ENCODE measurements around the gene PADI4. TPM values are rescaled to one million over a fixed set of nuclear protein-coding genes. Genes with fewer than 3 reads are reported as not detected.

The PADI4 gene
- total and polyA plus RNA-seq, 2 of the 8 experiments (the other 6 are each of a cell fraction or from before 2014, with no cell fraction given): 0.29 TPM; not detected in 1

DNA sequence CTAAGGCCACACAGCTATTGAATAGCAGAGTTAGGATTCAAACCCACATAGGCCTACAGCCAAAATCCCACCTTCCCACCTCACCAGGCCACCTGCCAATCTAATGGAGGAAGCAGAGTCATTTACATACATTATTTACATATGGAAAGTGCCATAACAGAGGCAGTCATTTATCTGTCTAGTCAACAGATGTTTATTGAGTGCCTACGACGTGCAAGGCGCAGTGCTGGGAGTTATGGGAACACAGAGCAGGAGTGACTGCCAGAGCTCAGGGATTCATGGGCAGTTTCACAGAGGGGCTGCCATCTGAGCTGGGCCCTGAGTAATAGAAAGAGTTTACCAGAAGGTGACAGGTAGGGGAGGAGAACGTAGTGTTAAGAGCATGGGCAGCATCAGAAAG lies 53.7 kb downstream of the PADI4 start:
- Histone ChIP-seq H3K79me2 (ENCODE audit: control insufficient read depth in 1 of 2, insufficient read depth in 2 of 2, low read length in 2 of 2) (no peaks in the 10 kb centered on the region), H2AFZ (ENCODE audit: low read length) (no peak overlapping the region), H3K36me3 (ENCODE audit: control insufficient read depth in 2 of 4, insufficient read depth in 4 of 4, low read length in 3 of 4) (no peaks in the 10 kb centered on the region), H4K8ac (ENCODE audit: extremely low read depth, insufficient read depth, low read length) (no peak overlapping the region), H3K4me1 (replicated peaks in 1 of 4; ENCODE audit: control insufficient read depth in 3 of 4, insufficient read depth in 4 of 4, low read length in 3 of 4) (peaks cover 0 to 2% (median 0%) of the 10 kb centered on the region in 4 experiments; a peak in 1 of 7 replicates), H3K4me2 (ENCODE audit: insufficient read depth in 1 of 2, low read depth in 2 of 2, low read length in 2 of 2) (no peak overlapping the region), H3K9ac (replicated peaks in 1 of 4; ENCODE audit: extremely low read depth in 1 of 4, low read depth in 3 of 4, low read length in 3 of 4) (no peak overlapping the region), H3K4ac (replicated peaks; ENCODE audit: insufficient read length, low read depth, low read length) (no peak overlapping the region), H2BK20ac (ENCODE audit: low read length) (no peak overlapping the region), H4K91ac (replicated peaks; ENCODE audit: insufficient read length, low read length) (no peak overlapping the region), H3K56ac (replicated peaks; ENCODE audit: insufficient read length, low read depth, low read length) (no peak overlapping the region), H3K9me3 (ENCODE audit: insufficient read depth in 2 of 2, low read depth in 1 of 2, low read length in 1 of 2) (no peaks in the 10 kb centered on the region), H2BK12ac (ENCODE audit: low read depth, low read length) (no peak overlapping the region; the same call in 1 of the 2 replicates), H3K27ac (ENCODE audit: low read depth, low read length) (no peak overlapping the region), H3K27me3 (replicated peaks in 1 of 4; ENCODE audit: control insufficient read depth in 3 of 4, extremely low read depth in 1 of 4, insufficient read depth in 3 of 4, low read length in 3 of 4) (no peaks in the 10 kb centered on the region), H3K14ac (ENCODE audit: insufficient read length) (no peak overlapping the region), H3K4me3 (ENCODE audit: extremely low read depth in 1 of 4, insufficient read depth in 2 of 4, low read depth in 3 of 4, low read length in 4 of 4) (no peak overlapping the region), H2BK120ac (replicated peaks; ENCODE audit: low read depth, low read length) (no peak overlapping the region), H2BK5ac (ENCODE audit: low read depth, low read length) (no peak overlapping the region), H3K23ac (ENCODE audit: insufficient read length) (no peak overlapping the region), H3K79me1 (ENCODE audit: low read depth, low read length) (no peaks in the 10 kb centered on the region), H4K5ac (ENCODE audit: insufficient read length, low read depth, low read length) (no peak overlapping the region), H4K20me1 (replicated peaks in 1 of 2; ENCODE audit: control insufficient read depth in 1 of 2, insufficient read depth in 2 of 2, low read length in 2 of 2) (peaks cover 0 to 2% of the 10 kb centered on the region in 2 experiments), H2BK15ac (ENCODE audit: low read length) (no peak overlapping the region), H2AK5ac (ENCODE audit: low read depth, low read length) (no peak overlapping the region), H3K23me2 (ENCODE audit: low read depth, low read length) (no peaks in the 10 kb centered on the region), H3K18ac (ENCODE audit: extremely low read depth, low read length) (no peak overlapping the region)
- CTCF ChIA-PET (ENCODE audit: partially characterized antibody): interaction anchor here (0.7 to 4.0 kb wide), 6 partner anchors 9 to 103 kb away, joined by 3 to 28 read pairs (median 3); partner anchors contain the start of gene PADI6
- DNase-seq (ENCODE audit: low read depth in 1 of 2, low spot score in 2 of 2) (no peak), FAIRE-seq (no peak)
- POLR2A ChIA-PET (ENCODE audit: partially characterized antibody): interaction anchor here (0.6 to 1.0 kb wide), 3 partner anchors 9 to 69 kb away, joined by 3 to 4 read pairs (median 3); partner anchors contain the start of gene PADI6
- 93% methylated on average over 4 of the region's 4 CpGs; no CpG with 5 or more reads in 1 of the 2 experiments for WGBS, 2 experiments (ENCODE audit: extremely low coverage in 1 of 2, insufficient coverage in 1 of 2, insufficient read length in 1 of 2, insufficient replicate concordance in 2 of 2, low coverage in 1 of 2, low lambda C conversion rate in 2 of 2, missing lambda C conversion rate in 1 of 2)
- TF ChIP-seq CEBPB (IDR thresholded peaks at IDR 0.05; ENCODE audit: low read depth, low read length) (no peak), RBBP5 (IDR thresholded peaks at IDR 0.05; ENCODE audit: borderline replicate concordance, low read depth, low read length) (no peak)

All from H1 (cell line).